ENCODE results near the gene RRAS. TPM values are rescaled to one million over a fixed set of nuclear protein-coding genes. Genes with fewer than 3 reads are reported as not detected.

The RRAS gene
- total RNA-seq, 4 donors from 2014 or later = 6.3 to 40.8 (median 12.8) TPM

DNA sequence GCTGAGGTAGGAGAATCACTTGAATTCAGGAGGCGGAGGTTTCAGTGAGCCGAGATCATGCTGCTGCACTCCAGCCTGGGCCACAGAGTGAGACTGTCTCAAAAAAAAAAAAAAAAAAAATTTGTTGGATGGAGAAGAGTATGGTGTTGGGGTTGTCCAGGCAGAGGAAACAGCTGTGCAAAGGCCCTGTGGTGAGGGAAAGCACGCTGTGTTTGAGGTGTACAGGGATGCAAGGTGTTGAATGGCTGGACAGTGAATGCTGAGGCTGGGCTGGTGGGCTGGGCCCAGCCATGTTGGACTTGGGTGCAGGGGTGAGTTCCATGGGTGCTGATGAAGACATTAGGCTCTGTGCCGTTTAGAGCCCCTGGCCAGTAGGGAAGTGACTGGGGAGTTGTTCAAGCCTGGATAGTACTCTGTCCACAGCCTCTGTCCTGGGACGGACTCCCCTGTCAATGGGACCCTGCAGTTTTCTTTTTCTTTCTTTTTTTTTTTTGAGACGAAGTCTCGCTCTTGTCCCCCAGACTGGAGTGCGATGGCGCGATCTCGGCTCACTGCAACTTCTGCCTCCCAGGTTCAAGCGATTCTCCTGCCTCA is 30.3 kb downstream of the RRAS start:
- DNase-seq = no peak
- WGBS, 2 donors = 95 to 98% methylated on average over 6 to 7 of the region's 12 CpGs
- Histone ChIP-seq H3K9me3 (no peaks in the 10 kb centered on the region), H3K4me1 (peaks cover 0 to 26% (median 11%) of the 10 kb centered on the region in 3 donors), H3K36me3 (peaks cover 0 to 90% (median 23%) of the 10 kb centered on the region in 3 donors), H3K27me3 (no peaks in the 10 kb centered on the region), H3K4me3 (no peak overlapping the region), H3K27ac (no peak overlapping the region)
- intact Hi-C loops (cut with DNase I) = no loop called here
- TF ChIP-seq POLR2A (IDR thresholded peaks at IDR 0.05) = no peak
- TF ChIP-seq, protein P1, sequence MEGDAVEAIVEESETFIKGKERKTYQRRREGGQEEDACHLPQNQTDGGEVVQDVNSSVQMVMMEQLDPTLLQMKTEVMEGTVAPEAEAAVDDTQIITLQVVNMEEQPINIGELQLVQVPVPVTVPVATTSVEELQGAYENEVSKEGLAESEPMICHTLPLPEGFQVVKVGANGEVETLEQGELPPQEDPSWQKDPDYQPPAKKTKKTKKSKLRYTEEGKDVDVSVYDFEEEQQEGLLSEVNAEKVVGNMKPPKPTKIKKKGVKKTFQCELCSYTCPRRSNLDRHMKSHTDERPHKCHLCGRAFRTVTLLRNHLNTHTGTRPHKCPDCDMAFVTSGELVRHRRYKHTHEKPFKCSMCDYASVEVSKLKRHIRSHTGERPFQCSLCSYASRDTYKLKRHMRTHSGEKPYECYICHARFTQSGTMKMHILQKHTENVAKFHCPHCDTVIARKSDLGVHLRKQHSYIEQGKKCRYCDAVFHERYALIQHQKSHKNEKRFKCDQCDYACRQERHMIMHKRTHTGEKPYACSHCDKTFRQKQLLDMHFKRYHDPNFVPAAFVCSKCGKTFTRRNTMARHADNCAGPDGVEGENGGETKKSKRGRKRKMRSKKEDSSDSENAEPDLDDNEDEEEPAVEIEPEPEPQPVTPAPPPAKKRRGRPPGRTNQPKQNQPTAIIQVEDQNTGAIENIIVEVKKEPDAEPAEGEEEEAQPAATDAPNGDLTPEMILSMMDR (IDR thresholded peaks at IDR 0.05) = no peak

DNA sequence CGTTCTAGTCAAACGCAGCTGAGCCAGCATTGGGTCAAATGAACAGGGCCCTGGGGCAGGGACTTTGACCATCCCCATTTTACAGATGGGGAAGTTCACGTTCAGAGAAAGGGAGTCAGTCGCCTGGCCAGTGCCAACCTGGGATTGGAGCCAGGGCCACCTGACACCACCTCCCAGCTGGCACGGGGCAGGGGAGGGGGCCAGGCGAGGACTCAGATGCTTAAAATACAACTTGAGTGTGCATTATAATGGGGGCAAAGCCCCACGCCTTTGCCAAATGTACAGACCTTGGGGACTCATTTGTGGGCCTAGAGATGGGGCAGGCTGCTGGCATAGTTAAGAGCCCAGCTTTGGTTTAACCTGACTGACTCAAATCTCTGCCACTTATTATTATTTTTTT is 34.3 kb downstream of the RRAS start:
- Histone ChIP-seq H3K4me3 (no peak overlapping the region), H3K36me3 (peaks cover 9 to 100% (median 48%) of the 10 kb centered on the region in 3 donors), H3K27me3 (no peaks in the 10 kb centered on the region), H3K4me1 (no peaks in the 10 kb centered on the region), H3K27ac (no peak overlapping the region), H3K9me3 (no peaks in the 10 kb centered on the region)
- no peak for DNase-seq
- intact Hi-C loops (cut with DNase I) = no loop called here
- WGBS, 2 donors = 85 to 100% methylated on average over 1 to 5 of the region's 7 CpGs
- TF ChIP-seq POLR2A (IDR thresholded peaks at IDR 0.05) = no peak
- TF ChIP-seq, protein P1 (IDR thresholded peaks at IDR 0.05) = no peak

DNA sequence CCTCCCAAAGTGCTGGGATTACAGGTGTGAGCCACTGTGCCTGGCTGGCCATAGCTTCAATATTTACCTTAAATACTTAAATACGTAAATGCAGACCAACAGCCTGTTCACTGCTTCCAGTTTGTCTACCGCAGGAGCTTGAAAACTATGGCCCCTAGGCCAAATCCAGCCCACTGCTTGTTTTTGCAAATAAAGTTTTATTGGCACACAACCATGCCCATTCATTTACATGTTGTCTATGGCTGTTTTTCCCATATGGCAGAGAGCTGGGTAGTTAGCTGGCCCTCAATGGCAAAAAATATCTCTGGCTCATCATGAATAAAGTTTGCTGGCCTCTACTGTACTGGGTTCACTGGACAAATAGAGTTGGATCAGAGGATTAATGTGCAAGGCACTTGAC is 37.1 kb downstream of the RRAS start:
- intact Hi-C loops (cut with DNase I) = no loop called here
- 74 to 93% methylated on average over 2 of the region's 2 CpGs for WGBS, 2 donors
- H3K4me3 ChIP-seq = no peak overlapping the region

DNA sequence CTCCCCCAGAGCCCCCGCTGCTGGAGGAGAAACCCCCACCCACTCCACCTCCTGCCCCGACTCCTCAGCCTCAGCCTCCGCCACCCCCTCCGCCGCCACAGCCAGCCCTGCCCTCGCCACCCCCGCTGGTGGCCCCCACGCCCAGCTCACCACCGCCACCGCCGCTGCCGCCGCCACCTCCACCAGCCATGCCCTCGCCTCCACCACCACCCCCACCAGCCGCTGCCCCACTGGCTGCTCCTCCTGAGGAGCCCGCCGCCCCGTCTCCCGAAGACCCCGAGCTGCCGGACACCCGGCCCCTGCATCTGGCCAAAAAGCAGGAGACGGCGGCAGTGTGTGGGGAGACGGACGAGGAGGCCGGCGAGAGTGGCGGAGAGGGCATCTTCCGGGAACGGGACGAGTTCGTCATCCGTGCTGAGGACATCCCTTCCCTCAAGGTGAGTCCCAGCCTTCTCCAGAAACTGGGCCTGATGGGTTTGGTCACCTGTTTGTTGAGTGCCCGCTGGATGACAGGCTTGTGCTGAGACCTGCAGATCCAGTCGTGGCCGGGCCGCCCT is 38.4 kb downstream of the RRAS start:
- 86 to 98% methylated on average over 8 to 12 of the region's 38 CpGs for WGBS, 2 donors
- Histone ChIP-seq H3K36me3 (peaks cover 27 to 100% (median 58%) of the 10 kb centered on the region in 3 donors), H3K9me3 (no peaks in the 10 kb centered on the region), H3K27ac (no peak overlapping the region), H3K4me3 (no peak overlapping the region), H3K4me1 (no peaks in the 10 kb centered on the region), H3K27me3 (no peaks in the 10 kb centered on the region)
- TF ChIP-seq, protein P1 (IDR thresholded peaks at IDR 0.05) = no peak
- no peak for TF ChIP-seq POLR2A (IDR thresholded peaks at IDR 0.05)
- no peak for DNase-seq
- intact Hi-C loops (cut with DNase I) = no loop called here

More for the DNA sequence above, 37.1 kb downstream of the RRAS start:
- Histone ChIP-seq H3K27ac (no peak overlapping the region), H3K27me3 (no peaks in the 10 kb centered on the region), H3K36me3 (peaks cover 15 to 100% (median 46%) of the 10 kb centered on the region in 3 donors), H3K4me1 (no peaks in the 10 kb centered on the region), H3K9me3 (no peaks in the 10 kb centered on the region)
- DNase-seq = no peak
- TF ChIP-seq POLR2A (IDR thresholded peaks at IDR 0.05) = no peak
- TF ChIP-seq, protein P1 (IDR thresholded peaks at IDR 0.05) = no peak

DNA sequence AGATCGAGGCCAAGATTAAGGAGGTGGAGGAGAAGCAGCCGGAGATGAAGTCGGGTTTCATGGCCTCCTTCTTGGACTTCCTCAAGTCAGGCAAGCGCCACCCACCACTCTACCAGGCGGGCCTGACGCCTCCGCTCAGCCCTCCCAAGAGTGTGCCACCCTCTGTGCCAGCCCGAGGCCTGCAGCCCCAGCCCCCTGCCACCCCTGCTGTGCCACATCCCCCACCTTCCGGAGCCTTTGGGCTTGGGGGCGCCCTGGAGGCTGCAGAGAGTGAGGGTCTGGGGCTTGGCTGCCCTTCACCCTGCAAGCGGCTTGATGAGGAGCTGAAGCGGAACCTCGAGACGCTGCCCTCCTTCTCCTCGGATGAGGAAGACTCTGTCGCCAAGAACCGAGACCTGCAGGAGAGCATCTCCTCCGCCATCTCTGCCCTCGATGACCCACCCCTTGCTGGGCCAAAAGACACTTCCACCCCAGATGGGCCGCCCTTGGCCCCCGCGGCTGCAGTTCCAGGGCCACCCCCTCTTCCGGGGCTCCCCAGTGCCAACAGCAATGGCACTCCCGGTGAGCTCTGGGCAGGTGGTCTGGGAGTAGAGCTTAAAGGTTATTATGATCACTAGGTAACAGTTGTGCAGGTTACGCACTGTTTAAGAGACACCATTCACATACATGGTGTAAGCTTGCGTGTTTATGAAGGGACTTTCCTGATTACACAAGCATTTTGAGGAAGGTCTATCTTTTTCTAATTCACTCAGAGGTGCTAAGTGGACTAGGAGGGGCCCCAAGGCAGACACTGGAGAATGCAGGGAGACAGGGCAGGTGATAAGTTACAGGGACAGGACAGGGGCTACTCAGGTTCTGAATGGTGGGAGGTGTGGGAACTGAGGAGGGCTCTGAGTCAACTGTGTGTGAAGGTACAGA is 40.3 kb downstream of the RRAS start:
- peaks cover 46 to 100% (median 64%) of the 10 kb centered on the region in 3 donors for H3K36me3 ChIP-seq
- no peak overlapping the region for H3K4me3 ChIP-seq
- H3K4me1 ChIP-seq = peaks cover 0 to 11% (median 2%) of the 10 kb centered on the region in 3 donors
- H3K27ac ChIP-seq = no peak overlapping the region
- TF ChIP-seq, protein P1 (IDR thresholded peaks at IDR 0.05) = no peak
- no peak for TF ChIP-seq POLR2A (IDR thresholded peaks at IDR 0.05)
- 93 to 97% methylated on average over 10 to 20 of the region's 26 CpGs for WGBS, 2 donors
- no peaks in the 10 kb centered on the region for H3K27me3 ChIP-seq
- intact Hi-C loops (cut with DNase I) = no loop called here
- DNase-seq = no peak
- no peaks in the 10 kb centered on the region for H3K9me3 ChIP-seq

All from esophagus squamous epithelium (tissue), 5 donors.